Inflammatory macrophage (primary cell): Measurements from ENCODE around the gene SUPT5H.

Source experiments
- DNase-seq, 2 donors: peaks; one replicate each; pipeline ENCODE4 v3.0.0-alpha.2; 2020 to 2022

The SUPT5H gene

DNA sequence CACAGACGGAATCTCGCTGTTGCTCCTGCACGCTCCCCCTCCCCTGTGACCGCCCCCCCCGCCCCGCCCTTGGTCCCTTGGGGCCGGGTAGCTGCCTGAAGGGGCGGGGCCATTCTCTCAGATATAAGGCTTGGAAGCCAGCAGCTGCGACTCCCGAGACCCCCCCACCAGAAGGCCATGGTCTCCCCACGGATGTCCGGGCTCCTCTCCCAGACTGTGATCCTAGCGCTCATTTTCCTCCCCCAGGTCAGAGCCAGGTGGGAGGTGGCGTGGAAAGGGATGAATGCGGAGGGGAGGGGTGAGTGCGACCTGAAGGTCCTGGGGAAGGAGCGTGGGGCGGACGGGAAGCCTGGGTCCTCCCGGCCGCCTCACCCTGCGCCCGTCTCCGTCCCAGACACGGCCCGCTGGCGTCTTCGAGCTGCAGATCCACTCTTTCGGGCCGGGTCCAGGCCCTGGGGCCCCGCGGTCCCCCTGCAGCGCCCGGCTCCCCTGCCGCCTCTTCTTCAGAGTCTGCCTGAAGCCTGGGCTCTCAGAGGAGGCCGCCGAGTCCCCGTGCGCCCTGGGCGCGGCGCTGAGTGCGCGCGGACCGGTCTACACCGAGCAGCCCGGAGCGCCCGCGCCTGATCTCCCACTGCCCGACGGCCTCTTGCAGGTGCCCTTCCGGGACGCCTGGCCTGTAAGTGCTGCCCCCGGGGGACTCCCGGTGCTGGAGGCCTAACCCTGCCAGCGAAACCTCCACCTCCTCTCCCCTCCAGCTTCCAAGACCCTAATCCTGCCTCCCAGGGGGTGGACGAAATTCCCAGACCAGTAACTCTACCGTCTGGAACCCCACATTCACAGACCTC lies 53.6 kb downstream of the SUPT5H start, which contains the start of gene DLL3:
Gene DLL3, plus strand, starts transcription at position 150 of the 845 bp plus-strand sequence. Its CDS starts 28 bp downstream, at position 178.
- no peak for DNase-seq

DNA sequence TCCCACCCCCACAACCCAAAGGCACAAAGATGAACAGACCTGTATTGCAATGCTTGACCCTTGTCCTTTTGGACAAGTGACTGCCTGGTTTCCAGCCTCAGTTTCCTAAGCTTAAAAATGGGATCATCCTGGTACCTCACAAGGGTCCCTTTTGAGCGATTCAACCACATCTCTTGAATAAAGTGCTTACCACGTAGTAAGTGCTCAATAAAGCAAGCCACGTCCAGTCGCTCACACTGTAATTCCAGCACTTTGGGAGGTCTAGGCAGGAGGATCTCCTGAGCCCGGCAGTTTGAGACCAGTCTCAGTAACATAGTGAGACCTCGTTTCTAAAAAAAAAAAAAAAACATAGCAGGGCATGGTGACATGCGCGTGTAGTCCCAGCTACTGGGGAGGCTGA lies 54.5 kb downstream of the SUPT5H start:
- no peak for DNase-seq

DNA sequence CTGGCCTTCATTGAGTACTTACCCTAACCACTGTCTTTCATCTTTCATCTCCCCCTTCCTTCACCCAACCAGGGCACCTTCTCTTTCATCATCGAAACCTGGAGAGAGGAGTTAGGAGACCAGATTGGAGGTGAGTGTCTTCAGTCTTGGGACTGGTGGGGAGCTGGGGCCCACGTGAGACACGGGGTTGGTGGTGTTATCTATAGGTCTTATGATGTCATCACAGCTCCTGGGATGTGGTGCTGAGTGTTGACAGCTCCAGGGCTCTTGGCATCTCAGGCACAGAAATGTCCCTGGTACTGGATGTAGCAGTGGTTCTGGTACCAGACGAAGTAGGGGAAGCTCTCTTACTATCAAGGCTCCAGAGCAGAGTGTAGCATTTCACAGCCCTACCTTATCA lies 55.2 kb downstream of the SUPT5H start:
- DNase-seq: no peak

DNA sequence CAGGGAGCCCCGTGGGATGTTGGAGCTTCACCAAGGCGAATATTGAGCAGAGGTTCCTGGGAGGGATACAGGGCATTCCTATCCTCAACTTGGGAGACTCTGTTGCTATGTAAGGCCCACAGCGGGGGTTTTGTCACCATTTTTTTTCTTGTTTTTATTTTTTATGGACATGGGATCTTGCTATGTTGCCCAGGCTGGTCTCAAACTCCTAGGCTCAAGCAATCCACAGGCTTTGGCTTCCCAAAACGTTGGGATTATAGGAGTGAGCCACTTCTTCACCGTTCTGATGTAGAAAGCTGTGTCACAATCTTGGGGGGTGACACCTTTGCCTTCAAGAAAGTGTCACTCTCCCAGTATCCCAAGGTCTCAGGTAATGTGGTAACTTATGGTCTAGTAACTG lies 56.0 kb downstream of the SUPT5H start:
- no peak for DNase-seq

DNA sequence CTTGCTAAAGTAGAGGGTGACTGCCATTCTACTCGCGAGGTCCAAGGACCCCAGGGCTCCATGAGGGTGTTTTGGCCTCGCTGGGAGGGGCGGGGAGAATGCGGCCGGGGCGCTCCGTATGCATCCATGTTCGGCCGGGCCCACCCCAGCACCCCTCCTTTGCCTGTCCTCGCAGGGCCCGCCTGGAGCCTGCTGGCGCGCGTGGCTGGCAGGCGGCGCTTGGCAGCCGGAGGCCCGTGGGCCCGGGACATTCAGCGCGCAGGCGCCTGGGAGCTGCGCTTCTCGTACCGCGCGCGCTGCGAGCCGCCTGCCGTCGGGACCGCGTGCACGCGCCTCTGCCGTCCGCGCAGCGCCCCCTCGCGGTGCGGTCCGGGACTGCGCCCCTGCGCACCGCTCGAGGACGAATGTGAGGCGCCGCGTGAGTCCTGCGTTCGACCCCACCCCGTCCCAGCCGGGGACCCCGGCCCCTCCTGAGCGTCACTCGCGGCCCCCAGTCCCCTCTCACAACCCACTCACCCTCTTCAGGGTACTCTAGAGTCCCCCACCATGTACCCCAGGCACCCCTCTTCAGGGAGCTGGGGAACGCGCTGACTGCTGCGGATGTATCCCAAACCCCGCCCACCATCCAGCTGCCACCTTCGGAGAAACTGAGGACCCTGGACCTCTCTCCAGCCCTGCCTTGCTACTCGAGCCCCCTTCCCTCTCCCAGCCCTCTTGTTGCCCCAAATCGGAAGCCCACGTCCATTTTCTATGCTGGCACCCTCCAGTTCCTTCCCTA lies 57.4 kb downstream of the SUPT5H start:
- peak; percentile 71 to 83 for DNase-seq

DNA sequence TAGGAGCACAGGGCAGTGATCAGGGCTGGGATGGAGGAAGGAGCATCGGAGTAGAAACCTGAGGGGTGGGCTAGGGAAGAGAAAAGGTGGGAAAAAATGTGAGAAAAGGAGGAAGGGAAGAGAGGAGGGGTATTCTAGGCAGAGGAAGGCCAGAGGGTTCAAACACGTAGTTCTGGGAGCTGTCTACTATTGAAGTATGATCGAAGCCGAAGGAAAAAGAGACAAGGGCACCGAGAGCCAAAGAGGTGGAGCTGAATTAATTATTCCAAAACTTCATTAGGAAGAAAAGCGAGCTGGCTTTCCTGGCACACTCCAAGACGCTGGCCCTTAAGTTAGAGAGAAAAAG lies 61.2 kb downstream of the SUPT5H start:
- DNase-seq: no peak

DNA sequence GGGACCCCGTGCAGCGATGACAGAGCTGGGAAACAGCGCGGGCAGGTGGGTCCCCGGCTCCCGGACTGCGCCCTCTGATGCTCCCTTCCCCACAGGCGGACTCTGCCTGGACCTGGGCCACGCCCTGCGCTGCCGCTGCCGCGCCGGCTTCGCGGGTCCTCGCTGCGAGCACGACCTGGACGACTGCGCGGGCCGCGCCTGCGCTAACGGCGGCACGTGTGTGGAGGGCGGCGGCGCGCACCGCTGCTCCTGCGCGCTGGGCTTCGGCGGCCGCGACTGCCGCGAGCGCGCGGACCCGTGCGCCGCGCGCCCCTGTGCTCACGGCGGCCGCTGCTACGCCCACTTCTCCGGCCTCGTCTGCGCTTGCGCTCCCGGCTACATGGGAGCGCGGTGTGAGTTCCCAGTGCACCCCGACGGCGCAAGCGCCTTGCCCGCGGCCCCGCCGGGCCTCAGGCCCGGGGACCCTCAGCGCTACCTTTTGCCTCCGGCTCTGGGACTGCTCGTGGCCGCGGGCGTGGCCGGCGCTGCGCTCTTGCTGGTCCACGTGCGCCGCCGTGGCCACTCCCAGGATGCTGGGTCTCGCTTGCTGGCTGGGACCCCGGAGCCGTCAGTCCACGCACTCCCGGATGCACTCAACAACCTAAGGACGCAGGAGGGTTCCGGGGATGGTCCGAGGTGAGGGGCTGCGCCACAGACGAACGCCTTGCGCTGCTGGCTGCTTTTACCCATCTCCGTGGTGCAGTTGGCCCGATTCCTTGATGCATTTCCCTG lies 61.7 kb downstream of the SUPT5H start:
- DNase-seq: peak; percentile 32 to 62

DNA sequence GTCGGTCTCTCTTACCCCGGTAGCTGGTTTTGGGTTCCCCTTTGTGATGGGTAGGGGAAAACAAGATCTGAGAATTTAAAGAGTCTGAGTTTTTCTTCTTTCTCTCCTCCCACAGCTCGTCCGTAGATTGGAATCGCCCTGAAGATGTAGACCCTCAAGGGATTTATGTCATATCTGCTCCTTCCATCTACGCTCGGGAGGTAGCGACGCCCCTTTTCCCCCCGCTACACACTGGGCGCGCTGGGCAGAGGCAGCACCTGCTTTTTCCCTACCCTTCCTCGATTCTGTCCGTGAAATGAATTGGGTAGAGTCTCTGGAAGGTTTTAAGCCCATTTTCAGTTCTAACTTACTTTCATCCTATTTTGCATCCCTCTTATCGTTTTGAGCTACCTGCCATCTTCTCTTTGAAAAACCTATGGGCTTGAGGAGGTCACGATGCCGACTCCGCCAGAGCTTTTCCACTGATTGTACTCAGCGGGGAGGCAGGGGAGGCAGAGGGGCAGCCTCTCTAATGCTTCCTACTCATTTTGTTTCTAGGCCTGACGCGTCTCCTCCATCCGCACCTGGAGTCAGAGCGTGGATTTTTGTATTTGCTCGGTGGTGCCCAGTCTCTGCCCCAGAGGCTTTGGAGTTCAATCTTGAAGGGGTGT lies 62.5 kb downstream of the SUPT5H start:
- no peak for DNase-seq

DNA sequence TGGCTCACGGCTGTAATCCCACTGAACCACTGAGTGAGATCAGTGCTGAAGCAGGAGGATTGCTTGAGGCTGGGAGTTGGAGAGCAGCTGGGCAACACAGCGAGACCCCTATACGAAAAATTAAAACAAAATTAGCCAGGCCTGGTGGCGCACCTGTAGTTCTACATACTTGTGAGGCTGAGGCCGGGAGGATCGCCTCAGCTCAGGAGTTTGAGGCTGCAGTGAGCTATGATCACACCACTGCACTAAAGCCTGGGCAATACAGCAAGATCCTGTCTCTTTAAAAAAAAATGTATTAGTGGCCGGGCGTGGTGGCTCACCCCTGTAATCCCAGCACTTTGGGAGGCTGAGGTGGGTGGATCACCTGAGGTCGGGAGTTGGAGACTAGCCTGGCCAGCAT lies 63.2 kb downstream of the SUPT5H start:
- no peak for DNase-seq

DNA sequence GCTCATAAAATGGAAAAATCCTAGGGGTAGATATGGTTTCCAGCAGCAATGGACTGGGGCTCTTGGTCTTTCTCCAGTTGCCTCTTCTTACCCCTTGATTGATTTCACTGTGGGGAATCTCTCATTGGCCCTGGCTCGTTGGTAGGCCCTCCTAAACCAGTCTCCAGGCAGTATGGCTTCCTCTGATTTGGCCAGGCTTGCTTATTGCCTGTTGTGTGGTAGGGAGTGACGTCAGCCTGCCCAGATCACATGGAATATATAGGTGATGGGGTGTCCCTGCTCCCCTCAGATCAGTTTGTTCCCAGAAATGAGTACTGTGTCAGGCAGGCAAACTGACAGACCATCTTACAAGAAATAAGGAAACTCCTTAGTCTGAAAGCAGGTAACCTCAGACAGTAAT lies 63.9 kb downstream of the SUPT5H start:
- DNase-seq: no peak

DNA sequence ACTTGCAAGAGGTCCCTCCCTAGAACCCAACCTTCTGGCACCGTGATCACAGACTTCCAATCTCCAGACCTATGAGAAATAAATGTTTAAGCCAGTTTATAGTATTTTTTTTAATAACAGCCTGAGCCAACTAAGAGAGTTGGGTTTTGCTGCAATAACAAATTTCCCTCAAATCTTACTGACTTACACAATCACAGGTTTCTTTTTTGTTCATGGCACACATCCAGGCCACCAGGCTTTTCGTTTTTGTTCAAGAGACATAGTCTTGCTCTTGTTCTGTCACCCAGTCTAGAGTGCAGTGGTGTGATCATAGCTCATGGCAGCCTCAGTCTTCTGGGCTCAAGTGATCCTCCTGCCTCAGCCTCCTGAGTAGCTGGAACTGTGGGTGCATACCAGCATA lies 67.6 kb downstream of the SUPT5H start:
- no peak for DNase-seq

DNA sequence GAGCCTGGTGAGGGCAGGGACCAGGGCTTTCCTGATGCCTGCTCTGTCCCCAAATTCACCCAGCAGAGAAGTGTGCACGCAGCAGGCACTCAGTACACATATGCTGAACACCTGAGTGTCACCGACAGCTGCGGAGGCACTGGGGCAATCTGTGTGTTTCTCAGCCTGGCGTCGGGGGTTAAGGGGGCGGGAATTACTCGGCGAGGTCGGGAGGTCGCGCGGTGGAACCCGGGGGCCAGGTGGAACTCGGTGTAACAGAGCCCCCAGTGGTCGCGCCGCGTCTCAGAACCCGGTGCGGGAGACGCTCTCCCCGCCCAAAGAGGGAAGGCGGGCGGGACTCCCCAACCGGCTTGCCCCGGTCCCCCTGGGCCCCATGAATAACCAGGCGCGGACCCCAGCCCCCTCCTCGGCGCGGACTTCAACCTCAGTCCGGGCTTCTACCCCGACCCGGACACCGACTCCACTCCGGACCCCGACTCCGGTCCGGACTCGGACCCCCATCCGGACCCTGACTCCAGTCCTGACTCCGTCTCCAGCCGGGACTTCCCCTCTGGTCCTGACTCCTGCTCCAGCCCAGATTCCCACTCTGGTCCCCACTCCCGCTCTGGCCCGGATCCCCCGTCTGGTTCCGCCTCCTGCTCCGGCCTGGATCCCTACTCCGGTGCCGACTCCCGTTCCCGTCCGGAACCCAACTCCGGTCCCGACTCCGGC lies 69.6 kb downstream of the SUPT5H start, which contains the start of gene SELENOV:
Gene SELENOV, plus strand, starts transcription at position 300 of the 711 bp plus-strand sequence. Its CDS starts 74 bp downstream, at position 374.
- DNase-seq: no peak

DNA sequence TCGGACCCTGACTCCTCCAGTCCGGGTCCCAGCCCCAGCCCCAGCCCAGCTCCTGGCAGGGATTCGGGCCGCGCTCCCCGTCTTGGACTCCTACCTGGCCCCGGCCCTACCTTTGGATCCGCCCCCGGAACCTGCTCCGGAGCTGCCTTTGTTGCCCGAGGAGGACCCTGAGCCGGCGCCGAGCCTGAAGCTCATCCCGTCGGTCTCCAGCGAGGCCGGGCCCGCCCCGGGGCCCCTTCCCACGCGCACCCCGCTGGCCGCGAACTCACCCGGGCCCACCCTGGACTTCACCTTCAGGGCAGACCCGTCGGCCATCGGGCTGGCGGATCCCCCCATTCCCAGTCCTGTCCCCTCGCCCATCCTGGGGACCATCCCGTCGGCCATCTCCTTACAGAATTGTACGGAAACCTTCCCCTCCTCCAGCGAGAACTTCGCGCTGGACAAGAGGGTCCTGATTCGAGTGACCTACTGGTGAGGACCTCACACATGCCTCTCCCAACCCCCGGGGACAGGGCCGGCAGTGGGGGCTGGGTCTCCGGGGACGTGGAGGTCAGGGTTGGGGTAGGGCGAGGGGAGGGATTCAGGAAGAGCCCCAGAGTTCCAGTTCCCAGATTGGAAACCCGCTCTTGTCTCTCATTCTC lies 70.3 kb downstream of the SUPT5H start:
- no peak for DNase-seq

DNA sequence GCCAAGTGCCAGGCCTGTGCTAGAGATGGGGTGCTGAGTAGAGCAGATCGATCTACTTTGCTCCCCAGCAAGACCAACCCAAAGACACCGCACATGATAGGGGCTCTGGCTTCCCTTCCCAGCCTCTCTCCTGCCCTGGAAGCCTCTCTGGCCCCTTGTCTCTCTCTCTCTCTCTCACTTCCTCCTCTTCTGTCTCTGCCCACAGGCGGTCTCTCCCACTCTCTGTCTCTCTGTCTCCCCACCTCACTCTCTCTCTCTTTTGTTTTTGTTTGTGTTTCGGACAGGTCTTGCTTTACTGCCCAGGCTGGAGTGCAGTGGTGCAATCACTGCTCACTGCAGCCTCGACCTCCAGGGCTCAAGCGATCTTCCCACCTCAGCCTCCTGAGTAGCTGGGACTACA lies 70.9 kb downstream of the SUPT5H start:
- DNase-seq: peak in 1 of 2 donors; percentile 5

DNA sequence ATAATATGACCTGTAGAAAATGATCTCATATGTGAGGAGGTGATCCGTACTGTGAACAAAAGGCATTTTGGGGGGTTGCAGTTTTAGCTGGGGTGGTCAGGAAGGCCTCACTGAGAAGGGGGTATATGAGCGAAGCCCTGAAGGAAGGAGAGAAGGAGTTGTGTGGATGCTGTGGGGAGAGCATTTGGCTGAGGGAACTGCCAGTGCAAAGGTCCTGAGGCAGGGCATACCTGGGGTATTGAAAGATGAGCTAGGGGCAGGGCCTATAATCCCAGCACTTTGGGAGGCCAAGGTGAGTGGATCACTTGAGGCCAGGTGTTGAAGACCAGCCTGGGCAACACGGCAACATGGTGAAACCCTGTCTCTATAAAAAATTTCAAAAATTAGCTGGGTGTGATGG lies 72.0 kb downstream of the SUPT5H start:
- no peak for DNase-seq

DNA sequence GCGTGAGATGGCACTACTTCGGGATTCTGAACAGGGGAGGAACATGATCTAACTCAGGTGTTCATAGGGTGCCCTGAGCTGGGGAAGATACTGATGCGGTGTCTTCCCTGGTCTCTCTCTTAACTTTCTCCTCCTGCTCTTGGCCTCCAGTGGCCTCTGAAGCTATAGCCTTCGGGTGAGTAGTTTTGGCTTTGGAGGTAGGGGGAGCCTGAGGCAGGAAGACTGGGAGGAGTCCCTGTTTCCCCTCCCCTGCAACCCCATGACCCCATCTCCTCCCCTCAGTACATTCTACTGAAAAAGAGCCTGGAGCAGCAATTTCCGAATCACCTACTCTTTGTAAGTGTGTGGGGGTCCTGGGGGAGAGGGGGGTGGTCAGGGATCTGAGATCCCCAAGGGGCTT lies 73.1 kb downstream of the SUPT5H start:
- no peak for DNase-seq

DNA sequence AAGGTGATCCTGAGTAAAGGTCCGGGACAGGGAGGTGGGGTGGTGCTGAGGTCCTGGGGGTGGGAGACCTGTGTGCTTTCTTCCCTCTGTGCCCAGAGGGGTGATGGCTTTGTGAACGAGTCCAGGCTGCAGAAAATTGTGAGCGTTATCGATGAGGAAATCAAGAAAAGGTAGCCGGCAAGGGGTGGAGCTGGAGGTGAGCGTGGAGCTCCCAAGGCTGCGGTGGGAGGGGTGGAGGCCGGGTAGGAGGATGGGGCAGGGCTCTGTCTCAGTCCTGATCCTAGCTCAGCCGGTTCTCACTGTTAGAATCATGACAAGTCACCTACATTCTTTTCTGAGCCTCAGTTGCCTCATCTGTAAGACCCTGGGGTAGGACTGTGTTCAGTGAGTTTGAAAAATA lies 73.6 kb downstream of the SUPT5H start:
- no peak for DNase-seq

DNA sequence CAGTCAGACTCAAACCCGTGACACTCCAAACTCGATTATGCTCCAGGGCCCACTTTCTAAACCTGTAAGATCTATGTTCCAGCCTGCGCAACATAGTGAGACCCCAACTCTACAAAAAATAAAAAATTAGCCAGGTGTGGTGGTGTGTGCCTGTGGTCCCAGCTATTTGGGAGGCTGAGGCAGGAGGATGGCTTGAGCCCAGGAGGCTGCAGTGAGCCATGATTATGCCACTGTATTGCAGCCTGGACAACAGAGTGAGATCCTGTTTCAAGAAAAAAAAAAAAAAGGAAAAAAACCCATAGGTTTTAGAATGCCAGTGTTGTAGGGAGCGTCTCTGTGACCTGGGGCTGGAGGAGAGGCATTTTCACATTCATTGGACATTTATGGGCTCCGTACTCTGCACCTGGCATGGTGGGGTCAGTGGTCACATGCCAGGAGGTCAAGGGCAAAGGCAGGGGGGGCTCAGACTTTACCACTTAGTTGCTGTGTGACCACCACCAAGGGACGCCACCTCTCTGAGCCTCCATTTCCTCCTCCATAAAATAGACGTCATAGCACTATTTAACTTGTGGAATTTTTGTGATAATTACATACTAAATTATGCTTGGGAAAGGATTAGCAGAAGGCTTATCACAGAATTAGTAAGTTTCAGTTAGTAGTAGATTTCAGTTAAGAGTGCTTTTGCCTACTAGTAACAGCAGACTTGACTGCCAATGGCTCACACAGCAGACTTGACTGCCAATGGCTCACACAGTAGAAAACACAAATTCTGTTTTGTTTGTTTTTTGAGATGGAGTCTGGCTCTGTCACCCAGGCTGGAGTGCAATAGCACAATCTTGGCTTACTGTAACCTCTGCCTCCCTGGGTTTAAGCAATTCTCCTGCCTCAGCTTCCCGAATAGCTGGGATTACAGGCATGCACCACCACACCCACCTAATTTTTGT lies 75.4 kb downstream of the SUPT5H start:
- no peak for DNase-seq

DNA sequence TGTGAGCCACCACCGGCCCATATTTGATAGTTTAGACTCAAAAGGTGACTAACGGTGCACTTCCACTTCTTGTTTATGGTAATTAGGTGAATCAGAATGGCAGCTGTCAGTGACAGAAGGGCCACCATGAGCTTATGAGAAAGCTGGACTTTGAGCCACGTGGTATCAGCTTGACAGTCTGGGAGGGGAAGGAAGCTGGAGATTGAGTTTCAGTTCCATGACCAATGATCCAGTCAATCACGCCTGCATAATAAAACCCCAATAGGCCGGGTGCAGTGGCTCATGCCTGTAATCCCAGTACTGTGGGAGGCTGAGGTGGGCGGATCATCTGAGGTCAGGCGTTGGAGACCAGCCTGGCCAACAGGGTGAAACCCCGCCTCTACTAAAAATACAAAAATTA lies 79.1 kb downstream of the SUPT5H start:
- peak; percentile 88 to 90 for DNase-seq

DNA sequence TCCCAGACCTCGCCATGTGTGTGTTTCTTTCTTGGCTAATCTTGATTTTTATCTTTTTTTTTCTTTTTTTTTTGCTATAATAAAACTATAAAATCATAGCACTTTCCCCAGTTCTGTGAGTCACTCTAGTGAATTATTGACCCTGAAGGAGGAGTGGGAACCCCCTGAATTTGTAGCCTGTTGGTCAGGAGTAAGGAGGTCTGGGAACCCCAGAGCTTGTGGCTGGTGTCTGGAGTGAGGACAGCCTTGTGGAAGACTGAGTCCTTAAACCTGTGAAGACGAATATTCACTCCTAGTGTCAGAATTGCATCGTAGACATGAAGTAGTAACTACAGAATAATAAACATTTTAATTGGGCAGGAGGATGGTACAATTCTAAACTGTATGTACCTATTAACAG lies 79.8 kb downstream of the SUPT5H start:
- DNase-seq: no peak
